GM19324 (cell line): ENCODE results near the gene DNLZ.

Experiments used
- ATAC-seq: cut with Tn5 transposase; IDR thresholded peaks from one replicate; pipeline ENCODE4 v1.9.1; 2021; ENCODE audit warnings: mild to moderate bottlenecking, moderate library complexity; ENCODE audit not compliant: unreplicated experiment, low FRiP score

Gene DNLZ

DNA sequence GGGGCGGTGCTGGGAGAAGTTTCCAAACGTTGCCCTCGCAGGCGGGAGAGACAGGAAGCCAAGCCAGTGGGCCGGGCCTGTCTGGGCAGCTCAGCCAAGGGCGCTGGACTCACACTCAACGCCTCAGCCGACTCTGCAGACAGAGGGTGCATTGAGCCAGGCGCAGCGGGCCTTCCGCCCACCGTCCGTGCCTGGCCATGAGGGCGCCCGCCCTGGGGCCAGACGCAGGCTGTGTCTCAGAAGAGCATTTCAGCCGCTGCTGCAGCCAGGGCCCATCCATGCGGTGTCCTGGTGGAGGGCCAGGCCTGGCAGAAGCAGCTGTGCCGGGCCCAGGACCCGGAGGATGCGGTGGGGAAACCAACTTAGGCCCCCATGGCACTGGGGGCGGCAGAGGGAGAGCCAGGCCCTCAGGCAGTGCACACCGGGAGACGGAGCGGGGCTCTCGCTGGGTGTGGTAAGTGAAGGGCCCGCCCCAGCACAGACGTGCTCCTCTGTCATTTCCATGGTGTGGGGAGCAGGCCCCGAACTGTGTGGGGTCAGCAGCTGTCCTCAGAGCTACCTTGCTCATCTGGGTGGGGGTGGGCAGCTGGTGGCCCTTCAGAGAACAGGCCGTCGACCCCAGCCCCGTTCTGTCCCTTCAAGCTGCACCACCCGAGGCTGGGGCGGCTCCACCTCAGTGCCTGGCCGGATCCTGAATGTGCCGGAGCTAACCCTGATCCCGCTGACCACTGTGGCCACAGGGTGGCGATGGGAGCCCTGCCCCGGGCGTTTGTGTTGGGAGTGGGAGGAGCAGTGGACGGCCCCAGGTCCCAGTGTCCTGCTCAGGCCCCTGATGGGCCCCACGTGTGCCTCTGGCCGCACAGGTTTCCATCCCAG, 18.0 kb downstream of the DNLZ start:
- no peak for ATAC-seq

DNA sequence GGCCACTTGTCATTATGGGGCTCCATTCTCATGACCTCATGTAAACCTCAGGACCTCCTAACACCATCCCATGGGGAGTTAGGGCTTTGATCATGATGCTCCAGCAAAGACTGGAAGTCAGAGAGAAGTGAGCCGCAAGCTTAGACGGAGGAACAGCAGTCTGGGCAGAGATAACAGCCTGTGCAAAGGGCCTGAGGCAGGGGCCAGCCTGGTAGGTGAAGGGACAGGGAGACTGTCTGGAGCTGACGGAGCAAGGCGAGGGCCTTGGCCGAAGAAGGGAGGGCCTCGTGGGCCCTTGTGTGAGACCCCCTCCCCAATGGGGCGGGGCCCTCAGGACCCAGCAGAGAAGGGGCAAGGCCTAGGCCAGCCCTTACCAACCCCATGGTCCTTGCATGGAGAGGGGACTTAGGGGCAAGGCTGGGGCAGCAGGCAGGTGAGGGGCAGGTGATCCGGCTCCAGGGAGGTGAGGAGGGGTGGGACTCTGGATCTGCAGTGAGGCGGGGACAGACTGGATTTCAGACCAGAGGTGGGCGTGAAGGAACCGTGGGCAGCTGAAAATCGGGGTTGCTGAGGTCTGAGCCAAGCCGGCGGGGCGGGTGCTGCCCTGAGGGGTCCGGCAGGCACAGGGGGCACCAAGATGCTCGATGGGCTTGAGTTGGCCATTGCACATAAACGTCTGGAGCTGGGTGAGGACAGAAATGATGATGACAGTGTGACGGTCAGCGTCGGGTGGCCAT, 18.8 kb downstream of the DNLZ start:
- ATAC-seq: no peak

DNA sequence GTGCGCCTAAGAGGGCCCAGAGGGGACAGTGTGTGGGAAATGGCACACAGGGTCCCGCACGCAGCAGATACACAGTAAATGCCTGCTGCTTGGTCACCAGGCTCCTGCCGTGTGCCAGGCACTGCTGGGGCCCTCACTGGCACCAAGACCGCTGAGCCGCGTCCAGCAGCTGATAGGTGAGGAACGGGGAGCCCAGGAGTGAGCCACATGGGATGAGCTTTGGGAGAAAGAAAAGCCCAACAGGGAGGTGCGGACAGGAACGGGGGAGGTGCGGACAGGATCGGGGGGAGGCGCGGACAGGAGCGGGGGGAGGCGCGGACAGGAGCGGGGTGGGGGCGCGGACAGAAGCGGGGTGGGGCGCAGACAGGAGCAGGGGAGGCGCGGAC, 19.7 kb downstream of the DNLZ start:
- ATAC-seq: no peak

- ATAC-seq: no peak
Observed at GRCh38 chr9:136343121-136343883, 20.2 kb downstream of the DNLZ start.

GRCh38 chr9:136342181-136343120, 21.1 kb downstream of the DNLZ start:
- ATAC-seq: no peak

GRCh38 chr9:136341769-136342168, 21.8 kb downstream of the DNLZ start:
- ATAC-seq: no peak

- no peak for ATAC-seq
Observed at GRCh38 chr9:136341042-136341655, 22.4 kb downstream of the DNLZ start.

GRCh38 chr9:136340356-136341041, 23.0 kb downstream of the DNLZ start:
- ATAC-seq: no peak

DNA sequence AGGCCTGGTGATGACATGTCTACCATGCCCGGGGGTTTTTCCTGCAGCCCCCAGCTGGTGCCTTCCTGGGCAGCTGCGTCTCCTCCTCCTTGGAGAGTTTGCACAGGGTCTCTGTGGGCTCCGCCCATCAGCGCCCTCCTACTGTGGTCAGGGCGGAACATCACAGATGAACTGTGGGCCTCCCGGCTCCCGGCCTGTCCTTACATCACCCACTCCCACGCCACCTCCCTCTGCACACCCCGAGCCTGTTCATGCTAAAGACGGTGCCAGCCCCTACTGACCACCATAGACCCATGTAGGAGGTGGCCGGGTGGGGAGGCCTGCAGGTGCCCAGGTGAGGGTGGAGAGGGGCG, 23.6 kb downstream of the DNLZ start:
- ATAC-seq: no peak

- no peak for ATAC-seq
Observed at GRCh38 chr9:136339173-136339957, 24.2 kb downstream of the DNLZ start.

- ATAC-seq: no peak
Observed at GRCh38 chr9:136338511-136338910, 25.0 kb downstream of the DNLZ start.

DNA sequence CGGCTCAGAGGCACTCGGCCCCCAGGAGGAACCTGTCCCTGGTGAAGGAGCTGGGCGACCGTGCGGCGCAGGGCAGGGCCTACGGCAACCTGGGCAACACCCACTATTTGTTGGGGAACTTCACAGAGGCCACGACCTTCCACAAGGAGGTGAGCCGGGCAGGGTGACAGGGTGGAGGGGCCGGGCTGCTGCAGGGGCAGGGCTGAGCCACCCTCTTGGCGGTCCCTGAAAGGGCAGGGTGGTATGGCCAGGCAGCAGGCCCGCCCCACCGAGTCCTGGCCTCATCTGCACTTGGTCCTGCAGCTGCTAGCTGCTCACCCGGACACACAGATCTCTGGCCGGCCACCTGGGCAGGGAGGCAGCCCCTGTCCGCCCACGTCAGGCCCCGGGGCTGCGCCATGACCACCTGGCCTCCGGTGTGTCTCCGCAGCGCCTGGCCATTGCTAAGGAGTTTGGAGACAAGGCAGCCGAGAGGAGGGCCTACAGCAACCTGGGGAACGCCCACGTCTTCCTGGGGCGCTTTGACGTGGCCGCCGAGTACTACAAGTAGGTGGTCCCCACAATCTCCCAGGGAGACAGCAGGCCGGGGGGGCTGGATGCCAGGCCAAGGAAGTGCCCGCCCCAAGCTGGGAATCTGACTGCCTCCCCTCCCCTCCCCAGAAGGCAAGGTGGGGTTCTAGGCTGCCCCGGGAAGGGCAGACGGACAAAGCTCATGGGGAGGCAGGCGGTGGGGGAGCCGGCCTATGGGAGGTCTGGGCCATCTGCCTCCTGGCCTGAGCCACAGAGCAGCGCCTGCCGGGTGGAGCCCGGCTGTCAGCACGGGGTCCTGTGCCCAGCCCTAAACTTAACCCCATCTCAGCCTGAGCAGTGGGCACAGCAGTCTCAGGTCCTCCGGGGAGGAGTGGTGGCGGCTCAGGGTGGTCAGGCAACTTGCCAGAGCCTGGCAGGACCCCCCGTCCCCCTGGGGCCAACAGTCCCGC, 25.8 kb downstream of the DNLZ start:
- no peak for ATAC-seq

DNA sequence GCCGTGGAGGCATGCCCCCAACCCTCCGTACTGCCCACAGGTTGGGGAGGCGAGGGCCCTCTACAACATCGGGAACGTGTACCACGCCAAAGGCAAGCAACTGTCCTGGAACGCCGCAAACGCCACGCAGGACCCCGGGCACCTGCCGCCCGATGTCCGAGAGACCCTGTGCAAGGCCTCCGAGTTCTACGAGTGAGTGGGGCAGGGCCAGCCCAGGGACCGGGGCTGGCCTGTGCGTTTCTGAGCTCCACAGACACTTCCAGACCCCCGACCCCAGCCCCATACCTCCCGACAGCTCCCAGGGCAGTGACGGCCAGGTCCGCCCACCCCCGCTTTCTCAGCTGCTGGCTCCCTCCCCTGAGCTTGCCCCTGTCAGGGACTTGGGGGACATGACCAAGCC, 26.7 kb downstream of the DNLZ start:
- no peak for ATAC-seq

GRCh38 chr9:136336156-136336870, 27.2 kb downstream of the DNLZ start:
- ATAC-seq: no peak

DNA sequence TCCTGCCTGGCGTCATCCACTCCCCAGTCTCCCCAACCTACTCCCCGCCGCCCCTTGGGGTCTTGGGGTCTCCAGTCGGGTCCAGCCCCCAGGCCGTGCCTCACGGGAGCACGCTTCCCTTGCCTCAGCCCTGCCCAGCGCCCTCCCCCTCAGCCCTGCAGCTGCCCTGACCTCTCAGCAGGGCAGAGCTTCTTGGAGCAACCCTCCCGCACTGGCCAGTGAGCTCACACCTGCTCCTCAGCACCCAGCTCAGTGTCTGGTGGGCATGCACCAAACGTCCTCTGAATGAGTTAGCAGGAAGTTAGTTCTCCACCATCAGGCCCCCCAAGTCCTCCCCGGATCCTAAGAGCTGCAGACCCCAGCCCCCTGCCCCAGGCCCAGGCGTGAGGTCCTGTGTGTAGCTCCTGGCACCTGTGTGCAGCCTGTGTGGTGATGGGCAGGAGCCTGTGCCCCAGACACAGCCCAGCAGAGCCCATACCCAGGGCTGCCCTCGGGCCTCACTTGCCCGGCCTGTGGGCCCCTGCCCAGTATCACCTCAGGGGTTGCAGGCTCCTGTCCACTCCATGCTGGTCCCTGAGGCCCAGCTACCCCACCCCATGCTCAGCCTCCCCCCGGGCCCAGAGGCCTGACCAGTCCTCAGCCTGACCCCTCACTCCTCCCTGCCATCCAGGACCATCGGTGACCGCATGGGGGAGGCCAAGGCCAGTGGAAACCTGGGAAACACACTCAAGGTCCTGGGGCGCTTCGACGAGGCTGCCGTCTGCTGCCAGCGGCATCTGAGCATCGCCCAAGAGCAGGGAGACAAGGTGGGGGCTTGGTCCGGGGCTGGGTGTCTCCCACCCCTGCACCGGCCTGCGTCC, 28.0 kb downstream of the DNLZ start:
- ATAC-seq: no peak

DNA sequence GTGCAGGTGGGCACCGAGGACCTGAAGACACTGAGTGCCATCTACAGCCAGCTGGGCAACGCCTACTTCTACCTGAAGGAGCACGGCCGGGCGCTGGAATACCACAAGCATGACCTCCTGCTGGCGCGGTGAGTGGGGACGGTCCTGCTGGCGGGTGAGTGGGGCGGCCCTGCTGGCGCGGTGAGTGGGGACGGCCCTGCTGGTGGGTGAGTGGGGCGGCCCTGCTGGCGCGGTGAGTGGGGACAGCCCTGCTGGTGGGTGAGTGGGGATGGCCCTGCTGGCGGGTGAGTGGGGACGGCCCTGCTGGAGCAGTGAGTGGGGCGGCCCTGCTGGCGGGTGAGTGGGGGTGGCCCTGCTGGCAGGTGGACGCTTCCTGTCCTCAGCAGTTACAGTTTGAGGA, 29.0 kb downstream of the DNLZ start:
- ATAC-seq: no peak
